ENCODE measurements around the gene CYB561.

CYB561 gene, protein sequence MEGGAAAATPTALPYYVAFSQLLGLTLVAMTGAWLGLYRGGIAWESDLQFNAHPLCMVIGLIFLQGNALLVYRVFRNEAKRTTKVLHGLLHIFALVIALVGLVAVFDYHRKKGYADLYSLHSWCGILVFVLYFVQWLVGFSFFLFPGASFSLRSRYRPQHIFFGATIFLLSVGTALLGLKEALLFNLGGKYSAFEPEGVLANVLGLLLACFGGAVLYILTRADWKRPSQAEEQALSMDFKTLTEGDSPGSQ

DNA sequence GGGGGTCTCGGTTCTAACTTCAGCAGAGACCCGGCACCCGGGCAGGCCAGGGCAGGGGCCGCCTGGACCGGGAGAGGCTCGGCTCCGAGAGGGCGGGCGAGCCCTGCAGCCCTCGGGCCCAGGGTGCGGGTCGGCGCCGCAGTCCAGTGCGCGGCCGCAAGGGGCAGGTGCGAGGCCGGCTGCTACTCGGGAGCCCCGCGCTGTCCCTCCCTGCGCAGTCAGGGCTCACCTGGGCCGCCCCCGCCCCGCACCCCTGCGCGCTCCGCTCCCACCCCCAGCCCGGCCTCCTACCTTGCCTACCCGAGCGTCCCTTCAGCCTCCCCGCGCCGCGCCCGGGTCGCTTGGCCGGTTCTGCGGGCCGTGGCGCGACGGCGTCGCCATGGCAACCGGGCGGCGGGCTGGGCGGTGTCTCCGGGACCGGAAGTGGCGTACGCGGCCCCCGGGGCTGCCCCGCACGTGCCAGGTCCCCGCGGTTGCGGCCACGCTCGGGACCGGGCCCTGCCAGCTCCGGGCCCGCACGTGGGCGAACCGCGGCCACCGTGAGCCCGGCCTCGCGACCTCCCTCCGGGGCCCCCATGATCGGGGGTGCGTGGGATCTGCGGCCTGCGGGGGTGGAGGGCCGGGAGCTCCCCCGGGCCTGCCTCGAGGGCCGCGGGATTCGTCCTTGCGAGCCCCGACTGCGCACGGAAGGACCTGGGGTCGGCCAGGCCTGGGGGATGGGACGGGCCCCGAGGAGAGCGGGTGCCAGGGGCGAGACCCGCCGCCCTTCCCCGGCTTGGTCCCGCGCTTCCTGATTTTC lies at the start of gene CYB561:
Gene CYB561, minus strand, starts transcription at position 353 of the 799 bp plus-strand sequence. CDS start 8,759 bp downstream, outside the sequence.
- DNase-seq = peak; percentile 54 to 67

- peak; percentile 23 to 61 for DNase-seq
Observed at GRCh38 chr17:63495491-63495890, 49.4 kb upstream of the CYB561 start.

GRCh38 chr17:63494300-63494928 lies 48.3 kb upstream of the CYB561 start:
- DNase-seq = no peak

- no peak for DNase-seq
Observed at GRCh38 chr17:63493411-63493810, 47.3 kb upstream of the CYB561 start.

DNA sequence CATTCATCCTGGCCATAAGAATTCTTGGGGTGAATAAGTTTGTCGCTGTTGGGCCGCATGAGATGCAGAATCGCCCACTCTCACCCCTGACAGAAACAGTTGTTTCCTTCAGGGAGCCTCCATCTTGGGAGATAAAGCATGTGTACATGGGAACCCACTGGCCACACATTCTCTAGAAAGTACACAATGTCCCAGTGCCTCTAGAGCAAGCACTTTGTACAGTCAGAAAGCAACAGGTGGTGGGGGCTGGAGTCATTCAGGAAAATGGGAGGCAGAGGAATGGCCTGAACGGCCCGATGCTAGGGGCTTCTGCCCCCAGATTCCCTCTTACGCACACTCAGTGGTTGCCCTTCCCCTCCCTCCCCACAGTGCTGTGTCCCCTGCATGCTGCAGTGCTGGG lies 46.8 kb upstream of the CYB561 start:
- DNase-seq = no peak

DNA sequence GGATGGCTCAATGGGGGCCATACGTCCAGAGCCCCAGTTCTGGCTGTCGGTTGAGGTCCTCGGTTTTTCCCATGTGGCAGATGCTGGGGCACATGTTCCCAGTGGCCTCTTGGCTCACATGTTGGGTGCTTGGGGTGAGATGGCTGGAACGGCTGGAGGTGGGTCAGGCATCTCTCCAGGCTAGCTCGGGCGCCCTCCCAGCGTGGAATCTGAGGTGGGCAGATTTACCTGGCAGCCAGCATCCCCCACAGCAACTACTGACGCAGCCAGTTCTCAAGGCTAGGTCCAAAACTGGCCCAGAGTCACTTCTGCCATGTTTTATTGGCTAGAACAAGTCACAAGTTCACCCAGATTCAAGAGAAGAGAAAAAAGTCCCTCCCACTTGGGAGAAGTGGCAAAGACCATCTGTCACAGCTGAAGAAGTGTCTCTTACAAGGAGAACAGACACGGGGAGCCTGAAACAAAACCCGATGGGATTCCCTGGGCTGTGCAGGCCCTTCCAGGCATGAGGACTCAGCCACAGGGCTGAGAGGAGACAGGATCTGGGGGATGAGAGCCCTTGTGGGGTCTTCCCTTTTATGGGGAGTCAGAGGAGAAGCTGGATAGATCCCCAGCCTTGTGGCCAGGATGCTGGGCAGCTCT lies 46.0 kb upstream of the CYB561 start:
- DNase-seq = peak; percentile 96 to 99

DNA sequence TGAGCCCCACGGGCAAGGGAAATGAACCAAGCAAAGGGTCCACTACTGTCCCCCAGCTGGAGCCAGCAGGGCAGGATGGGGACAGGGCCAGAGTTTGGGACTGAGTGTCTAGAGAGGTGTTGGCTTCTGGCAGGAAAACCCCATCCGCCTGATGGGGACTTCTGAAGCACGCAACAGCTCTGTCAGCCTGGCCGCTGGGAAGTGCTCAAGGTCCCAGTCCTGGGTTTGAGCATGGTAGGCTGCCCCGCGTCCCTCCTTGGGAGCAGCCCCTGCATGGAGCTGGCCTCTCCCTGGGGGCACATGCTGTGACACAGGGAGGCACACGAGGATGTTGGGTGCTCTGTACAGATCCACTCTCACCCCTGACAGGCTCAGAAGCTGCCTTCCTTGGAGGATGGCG lies 45.3 kb upstream of the CYB561 start:
- no peak for DNase-seq

DNA sequence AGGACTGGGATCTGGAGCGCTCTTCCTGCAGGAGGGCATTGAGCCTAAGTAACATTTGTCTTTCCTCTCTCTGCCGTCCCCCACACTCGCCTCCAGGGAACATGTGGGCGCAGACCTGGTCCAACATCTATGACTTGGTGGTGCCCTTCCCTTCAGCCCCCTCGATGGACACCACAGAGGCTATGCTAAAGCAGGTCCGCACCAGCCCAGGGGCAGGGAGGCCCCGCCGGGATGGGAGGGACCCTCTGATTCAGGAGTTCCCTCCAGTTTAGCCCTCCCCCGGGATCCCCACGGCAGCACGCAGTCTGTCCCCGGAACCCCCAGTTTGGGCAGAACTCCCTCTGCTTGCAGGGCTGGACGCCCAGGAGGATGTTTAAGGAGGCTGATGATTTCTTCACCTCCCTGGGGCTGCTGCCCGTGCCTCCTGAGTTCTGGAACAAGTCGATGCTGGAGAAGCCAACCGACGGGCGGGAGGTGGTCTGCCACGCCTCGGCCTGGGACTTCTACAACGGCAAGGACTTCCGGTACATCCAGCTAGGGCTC lies 44.8 kb upstream of the CYB561 start:
- DNase-seq = no peak

DNA sequence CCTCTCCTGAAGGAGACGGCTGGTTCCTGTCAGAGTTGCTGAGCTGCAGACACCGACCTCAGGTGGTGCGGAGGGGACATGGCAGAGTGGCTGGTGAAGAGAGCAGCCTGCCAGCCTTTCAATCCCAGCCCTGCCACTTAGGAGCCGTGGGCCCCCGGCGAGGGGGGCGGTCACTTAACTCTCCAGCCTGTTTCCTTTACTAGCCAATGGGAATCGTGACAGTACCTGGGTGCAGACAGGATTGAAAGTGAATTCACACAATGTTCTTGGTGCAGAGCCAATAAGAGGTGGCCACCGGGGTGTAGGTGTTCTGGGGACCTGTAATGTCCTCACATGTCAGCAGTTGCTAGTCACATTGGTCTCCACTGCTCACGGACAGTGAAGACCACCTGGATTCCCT lies 44.2 kb upstream of the CYB561 start:
- peak; percentile 12 to 74 for DNase-seq

- peak; percentile 57 to 62 for DNase-seq
Observed at GRCh38 chr17:63489291-63489690, 43.2 kb upstream of the CYB561 start.

DNA sequence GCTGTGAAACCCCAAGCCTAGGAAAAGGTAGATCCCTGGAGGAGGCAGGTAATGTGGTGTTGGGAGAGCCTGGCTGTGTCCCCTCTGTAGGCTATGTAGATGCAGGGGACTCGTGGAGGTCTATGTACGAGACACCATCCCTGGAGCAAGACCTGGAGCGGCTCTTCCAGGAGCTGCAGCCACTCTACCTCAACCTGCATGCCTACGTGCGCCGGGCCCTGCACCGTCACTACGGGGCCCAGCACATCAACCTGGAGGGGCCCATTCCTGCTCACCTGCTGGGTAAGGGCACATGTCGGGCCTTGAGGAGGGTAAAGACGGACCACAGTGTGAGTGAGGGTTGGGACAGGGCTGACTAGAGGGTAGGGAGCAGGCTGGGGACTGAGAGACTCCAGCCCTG lies 42.7 kb upstream of the CYB561 start:
- no peak for DNase-seq

DNA sequence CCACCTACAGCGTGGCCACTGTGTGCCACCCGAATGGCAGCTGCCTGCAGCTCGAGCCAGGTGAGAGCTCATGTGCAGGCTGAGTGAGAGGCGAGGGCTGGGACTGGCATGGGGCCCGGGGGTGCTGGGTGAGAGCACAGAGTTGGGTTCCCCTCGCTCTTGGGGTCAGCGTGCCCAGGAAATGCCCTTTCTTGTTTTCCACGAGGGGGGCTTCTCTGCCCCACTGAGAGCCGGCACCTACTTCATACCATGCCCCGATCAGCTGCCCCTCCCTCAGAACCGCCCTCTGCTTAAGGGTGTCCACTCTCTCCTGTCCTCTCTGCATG lies 40.9 kb upstream of the CYB561 start:
- DNase-seq = no peak

GRCh38 chr17:63486317-63487013 lies 40.4 kb upstream of the CYB561 start:
- DNase-seq = no peak

DNA sequence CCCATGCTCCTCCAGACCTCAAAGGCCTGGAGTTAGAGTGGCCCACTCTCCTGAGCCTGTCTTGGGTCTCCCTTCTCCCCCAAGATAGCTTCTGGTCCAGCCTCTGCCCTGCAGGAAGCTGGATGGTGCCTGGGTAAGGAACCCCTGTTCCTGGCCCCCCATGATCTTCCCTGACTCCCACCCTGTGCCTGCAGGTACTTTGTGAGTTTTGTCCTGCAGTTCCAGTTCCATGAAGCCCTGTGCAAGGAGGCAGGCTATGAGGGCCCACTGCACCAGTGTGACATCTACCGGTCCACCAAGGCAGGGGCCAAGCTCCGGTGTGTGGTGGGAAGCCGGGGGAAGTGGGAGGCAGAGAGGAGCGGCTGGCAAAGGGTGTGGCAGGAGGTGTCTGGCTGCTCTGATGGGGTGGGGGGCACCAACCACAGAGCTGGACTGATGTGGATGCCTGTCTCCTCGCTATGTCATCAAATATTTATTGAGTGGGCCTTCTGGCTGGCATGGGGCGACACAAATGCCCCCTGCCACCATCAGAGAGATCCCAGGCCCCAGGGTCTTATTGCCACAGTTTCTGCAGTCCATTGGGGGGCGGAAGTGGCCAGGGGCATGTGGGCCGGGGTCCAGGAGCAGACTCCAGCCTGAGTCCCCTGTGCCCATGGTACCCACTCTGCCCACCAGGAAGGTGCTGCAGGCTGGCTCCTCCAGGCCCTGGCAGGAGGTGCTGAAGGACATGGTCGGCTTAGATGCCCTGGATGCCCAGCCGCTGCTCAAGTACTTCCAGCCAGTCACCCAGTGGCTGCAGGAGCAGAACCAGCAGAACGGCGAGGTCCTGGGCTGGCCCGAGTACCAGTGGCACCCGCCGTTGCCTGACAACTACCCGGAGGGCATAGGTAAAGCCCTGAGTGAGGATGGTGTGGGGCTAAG lies 37.8 kb upstream of the CYB561 start:
- DNase-seq = no peak

- no peak for DNase-seq
Observed at GRCh38 chr17:63483038-63483437, 36.9 kb upstream of the CYB561 start.

DNA sequence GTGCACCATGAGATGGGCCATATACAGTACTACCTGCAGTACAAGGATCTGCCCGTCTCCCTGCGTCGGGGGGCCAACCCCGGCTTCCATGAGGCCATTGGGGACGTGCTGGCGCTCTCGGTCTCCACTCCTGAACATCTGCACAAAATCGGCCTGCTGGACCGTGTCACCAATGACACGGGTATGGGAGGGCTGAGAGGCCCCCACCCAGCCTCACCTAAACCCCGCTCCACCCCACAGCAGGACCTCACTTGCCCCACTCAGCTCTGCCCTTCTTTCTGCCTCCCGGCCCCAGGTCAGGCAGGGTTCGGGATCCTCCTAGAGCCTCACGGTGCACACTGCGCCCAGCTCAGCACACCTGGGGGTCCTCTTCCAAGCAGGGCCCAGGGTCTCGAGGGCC lies 36.4 kb upstream of the CYB561 start:
- no peak for DNase-seq

- DNase-seq = no peak
Observed at GRCh38 chr17:63481488-63481870, 35.4 kb upstream of the CYB561 start.

DNA sequence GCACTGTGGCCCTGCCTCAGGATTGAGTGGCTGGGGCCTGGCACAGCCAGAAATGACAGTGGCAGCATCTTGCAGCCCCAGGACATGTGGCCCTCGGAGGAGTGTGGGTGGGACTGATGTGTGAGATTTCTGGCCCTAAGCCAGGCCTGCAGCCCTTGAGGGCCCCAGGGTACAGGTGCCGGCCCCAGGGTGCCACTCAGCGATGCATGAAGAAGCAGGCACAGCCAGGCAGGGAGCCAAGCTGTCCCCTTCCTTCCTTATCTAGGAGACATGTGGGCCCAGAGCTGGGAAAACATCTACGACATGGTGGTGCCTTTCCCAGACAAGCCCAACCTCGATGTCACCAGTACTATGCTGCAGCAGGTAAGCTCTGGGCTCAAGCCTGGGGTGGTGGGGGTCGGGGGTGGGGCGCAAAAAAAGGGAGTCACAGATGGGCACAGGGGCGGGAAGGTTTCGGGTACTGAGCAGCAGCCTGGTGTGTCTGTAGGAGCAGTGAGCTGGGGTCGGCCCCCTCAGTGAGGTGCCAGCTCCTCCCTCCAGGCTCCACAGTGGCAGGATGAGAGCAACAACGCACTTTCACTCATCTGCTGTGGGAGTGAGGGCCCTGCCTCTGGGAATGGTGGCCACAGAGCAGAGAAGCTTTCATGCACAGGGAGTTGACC lies 34.9 kb upstream of the CYB561 start:
- peak; percentile 98 to 99 for DNase-seq

- DNase-seq = no peak
Observed at GRCh38 chr17:63480192-63480784, 34.2 kb upstream of the CYB561 start.

- DNase-seq = peak; percentile 37 to 77
Observed at GRCh38 chr17:63479495-63480184, 33.5 kb upstream of the CYB561 start.
